ENCODE results near the gene COQ8A.

- no peak for TF ChIP-seq CTCF (IDR thresholded peaks at IDR 0.05)
- no peak for TF ChIP-seq EP300 (IDR thresholded peaks at IDR 0.05)
- TF ChIP-seq POLR2A (IDR thresholded peaks at IDR 0.05) = no peak
- no peak for TF ChIP-seq POLR2AphosphoS5 (IDR thresholded peaks at IDR 0.05)
These were observed 53.9 kb downstream of the COQ8A start for GRCh38 chr1:226993814-226994585.

All from stomach (tissue), 4 donors.